CD4-positive, alpha-beta T cell treated with Interleukin-21 for 1 hour (primary cell): ENCODE results near the gene TPD52L1.

Experiments
- DNase-seq: peaks from one replicate; pipeline ENCODE4 v3.0.0-alpha.2; 2020

The TPD52L1 gene

DNA sequence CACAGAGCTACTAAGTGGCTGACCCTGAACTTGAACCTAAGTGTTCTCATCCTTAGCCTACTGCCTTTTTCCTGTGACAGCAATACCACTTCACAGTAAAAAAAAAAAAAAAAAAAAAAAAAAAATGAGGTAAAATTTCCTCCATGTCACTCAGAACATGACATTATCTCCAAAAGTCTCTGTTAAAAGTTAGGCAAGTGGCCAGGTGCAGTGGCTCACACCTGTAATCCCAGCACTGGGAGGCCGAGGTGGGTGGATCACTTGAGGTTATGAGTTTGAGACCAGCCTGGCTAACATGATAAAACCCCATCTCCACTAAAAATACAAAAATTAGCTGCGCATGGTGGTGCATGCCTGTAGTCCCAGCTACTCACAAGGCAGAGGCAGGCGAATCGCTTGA lies 159.4 kb downstream of the TPD52L1 start:
- DNase-seq = no peak
